Mesenteric fat pad (tissue), 1 donor: Measurements from ENCODE around the gene FADD. TPM values are rescaled to one million over a fixed set of nuclear protein-coding genes. Genes with fewer than 3 reads are reported as not detected.
"Not testable (repeated sequence)": the region's sequence is repeated elsewhere in the genome, so short reads cannot be mapped to it uniquely, and the experiment has no call there.

ENCODE experiments used
- DNase-seq: peaks from one replicate; pipeline ENCODE4 v3.0.0-alpha.2; 2020; ENCODE audit warnings: low spot score
- total RNA-seq: library from RNA; stranded (reverse); fragmentation: NEBNext Ultra II Directional; extraction: Animal tissue kit (Norgen Biotek cat#: 25700); gene quantifications from one replicate; pipeline ENCODE4 v1.2.1, GENCODE V29; 2021
- donor health status: DM: yes; HTN: yes; CAD: no.

Gene FADD
- total RNA-seq, 1 donor from 2014 or later: 29.3 TPM

DNA sequence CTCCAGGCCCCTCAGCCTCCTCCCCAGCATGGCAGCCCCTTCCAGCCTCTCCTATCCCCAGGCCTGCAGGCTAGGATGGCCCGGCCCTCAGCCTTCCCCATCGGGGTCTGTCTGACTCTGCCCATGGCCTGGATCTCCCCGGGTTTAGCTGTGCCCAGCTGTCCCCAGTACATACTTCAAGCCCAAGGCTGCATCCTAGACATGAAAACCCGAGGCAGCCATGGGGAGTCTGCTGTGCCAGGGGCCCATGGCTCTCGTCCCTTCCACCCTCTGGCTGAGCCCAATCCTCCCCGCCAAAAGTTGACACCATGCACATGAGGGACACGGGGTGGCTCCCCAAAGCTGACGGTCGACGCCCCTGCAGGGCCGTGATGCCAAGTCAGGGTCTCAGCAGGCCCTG is 22.2 kb upstream of the FADD start:
- DNase-seq: no peak

DNA sequence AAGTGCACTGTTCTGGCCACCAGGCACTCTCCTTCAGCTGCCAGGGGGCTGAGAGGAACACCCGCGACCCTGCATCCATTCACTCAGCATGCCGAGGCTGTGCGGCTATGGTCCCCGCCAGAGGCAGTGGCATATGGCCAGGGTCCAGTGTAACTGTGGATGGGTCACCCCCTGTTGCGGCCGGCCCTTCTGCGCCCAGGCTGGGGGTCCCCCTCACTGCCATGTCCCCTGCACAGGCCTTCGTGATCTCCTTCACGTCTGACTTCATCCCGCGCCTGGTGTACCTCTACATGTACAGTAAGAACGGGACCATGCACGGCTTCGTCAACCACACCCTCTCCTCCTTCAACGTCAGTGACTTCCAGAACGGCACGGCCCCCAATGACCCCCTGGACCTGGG is 20.8 kb upstream of the FADD start:
- no peak for DNase-seq

GRCh38 chr11:70183032-70183431 is 20.1 kb upstream of the FADD start:
- no peak for DNase-seq

DNA sequence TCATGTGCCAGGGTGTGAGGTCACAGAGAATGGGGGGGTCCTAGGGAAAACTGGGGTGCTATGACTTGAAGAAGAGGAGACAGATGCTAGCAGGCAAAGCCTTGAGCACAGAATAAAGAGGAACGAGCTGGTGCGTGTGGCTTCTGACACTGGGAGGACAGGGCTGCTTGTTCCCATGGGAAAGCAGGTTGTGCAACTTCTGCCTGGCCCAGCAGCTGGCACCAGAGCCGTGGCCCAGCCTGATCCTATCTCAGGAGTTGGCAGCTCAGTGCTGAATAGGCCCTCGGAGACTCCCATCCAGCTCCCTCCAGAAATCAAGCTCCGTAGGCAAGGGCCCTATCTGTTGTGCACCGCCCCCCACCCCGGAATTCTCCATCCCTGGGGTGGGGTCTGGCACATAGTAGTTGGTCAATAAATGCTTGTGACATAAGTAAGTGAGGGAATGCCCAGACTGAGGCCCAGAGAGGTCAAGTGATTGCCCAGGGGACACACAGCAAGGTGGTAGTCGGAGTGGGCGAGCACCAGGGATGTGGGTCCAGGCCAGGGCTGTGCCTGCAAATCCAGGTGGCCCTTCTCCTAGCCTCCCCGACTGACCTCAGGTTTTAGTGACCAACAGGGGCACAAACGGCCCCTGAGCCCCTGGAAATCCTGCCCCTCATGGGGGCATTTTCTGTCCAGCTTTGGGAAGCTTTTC is 19.5 kb upstream of the FADD start:
- no peak for DNase-seq

- no peak for DNase-seq
Measured at GRCh38 chr11:70184396-70184795, 18.7 kb upstream of the FADD start.

GRCh38 chr11:70185348-70186055 is 17.6 kb upstream of the FADD start:
- no peak for DNase-seq

DNA sequence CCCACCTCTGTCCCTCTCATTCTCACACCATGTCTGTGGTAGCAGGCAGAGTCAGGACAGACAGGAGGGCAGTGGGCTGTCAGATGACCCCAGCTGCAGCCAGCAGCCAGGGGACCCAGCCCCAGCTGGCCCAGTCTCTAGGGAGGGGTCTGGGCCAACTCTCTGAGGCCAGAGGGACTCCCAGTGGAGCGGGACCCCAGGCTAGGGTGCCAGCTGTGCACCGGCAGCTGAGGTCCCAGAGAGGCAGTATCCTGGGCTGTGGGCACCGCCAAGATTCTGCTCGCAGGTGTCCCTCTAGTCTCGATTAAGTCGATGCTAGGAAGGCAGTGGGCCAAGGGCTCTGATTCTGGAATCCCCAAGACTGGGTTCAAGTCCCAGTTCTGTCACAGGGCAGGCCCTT is 16.7 kb upstream of the FADD start:
- DNase-seq: no peak

DNA sequence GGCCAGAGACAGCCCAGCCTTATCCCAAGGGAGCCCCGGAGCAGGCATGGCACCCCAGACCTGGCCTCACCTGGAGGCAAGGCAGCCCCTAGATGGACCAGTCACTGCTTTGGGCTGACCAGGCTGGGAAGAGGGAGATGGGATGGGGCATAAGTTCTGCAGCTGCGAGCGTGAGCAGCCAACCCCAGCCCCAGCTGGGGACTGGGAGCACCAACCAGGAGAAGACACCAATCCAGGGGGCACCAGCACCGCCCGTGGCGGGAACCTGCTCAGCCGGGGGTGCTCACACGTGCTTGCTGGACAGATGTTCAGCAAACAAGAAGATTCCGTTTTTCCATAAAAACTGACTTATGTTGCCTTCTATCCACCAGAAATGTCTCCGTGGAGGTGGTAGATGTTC is 16.2 kb upstream of the FADD start:
- no peak for DNase-seq

GRCh38 chr11:70187771-70188170 is 15.3 kb upstream of the FADD start:
- no peak for DNase-seq

- no peak for DNase-seq
Measured at GRCh38 chr11:70189622-70190021, 13.5 kb upstream of the FADD start.

GRCh38 chr11:70191495-70192140 is 11.5 kb upstream of the FADD start:
- no peak for DNase-seq

GRCh38 chr11:70192666-70193410 is 10.3 kb upstream of the FADD start:
- DNase-seq: no peak

- no peak for DNase-seq
Measured at GRCh38 chr11:70193411-70194292, 9.4 kb upstream of the FADD start.

GRCh38 chr11:70194792-70195791 is 8.0 kb upstream of the FADD start:
- DNase-seq: no peak

DNA sequence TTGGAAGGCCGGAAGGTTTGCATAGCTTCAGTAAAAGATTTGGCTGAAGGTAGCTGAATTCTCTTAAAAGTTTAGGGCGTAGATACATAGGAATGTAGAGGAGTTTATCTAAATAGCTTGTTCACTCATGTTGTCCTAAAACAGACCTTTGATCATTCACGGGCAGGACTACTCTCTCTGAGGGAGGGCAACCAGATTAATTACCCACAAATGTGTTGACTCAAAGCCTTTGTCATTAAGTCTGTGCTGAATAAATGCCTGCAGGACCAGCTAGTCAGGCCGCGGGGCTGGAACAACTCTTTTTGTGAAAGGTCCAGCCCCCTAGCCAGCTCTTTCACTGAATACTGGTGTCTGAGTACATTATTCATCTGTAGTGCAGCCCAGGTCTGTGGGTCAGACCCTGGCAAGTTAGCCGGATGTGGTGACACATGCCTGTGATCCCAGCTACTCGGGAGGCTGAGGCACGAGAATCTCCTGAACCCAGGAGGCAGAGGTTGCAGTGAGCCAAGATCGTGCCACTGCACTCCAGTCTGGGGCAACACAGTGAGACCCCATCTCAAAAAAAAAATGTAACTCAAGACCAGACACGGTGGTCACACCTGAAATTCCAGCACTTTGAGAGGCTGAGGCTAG is 2.8 kb upstream of the FADD start:
- DNase-seq: no peak

GRCh38 chr11:70201047-70201446 is 2.0 kb upstream of the FADD start:
- DNase-seq: not testable (repeated sequence)

DNA sequence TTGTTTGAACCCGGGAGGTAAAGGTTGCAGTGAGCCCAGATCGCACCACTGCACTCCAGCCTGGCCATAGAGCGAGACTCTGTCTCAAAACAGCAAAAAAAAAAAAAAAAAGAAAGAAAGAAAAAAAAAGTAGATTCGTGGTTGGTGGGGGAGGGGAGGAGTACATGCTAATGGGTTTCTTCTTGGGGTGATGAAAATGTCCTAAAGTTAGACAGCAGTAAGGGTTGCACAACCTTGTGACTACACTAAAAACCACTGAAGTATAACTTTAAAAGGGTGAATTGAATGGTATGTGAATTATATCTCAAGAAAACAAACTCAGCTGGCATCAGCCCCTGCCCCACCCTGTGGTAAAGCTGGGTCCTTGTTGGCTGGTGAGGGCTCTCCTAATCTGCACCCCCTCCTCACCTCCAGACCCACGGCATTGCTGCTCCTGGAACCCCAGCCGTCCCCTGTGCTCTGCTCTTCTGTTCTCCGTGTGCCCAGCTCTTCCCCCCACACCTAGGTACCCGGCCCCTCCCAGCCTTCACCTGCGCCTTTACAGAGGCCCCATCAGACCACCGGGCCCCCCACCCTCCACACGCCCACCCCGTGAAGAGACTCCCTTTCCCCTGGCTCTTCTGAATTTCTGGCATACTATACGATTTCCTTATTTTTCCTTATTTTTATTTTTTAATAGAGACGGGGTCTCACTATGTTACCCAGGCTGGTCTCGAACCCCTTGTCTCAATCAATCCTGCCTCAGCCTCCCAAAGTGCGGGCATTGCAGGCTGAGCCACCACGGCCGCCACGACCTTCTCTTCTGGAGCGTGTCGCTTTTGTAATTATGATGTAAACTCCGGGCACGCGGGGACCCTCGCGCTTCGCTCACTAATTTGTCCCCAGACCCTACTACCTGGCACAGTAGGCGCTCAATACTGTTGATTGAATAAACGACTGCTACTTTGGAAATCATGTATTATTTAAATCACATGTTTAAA is 924 bp upstream of the FADD start:
- DNase-seq: no peak
